IPS-18c (cell line): ENCODE results near the gene NXN.
"Not testable (repeated sequence)": the region's sequence is repeated elsewhere in the genome, so short reads cannot be mapped to it uniquely, and the experiment has no call there.

Experiments
- H3K4me3 ChIP-seq: 2 replicates; pipeline ENCODE4 v1.7.0; 2013; ENCODE audit warnings: low read depth, mild to moderate bottlenecking, low read length, moderate library complexity; ENCODE audit not compliant: insufficient read depth
- H3K9me3 ChIP-seq: one replicate; pipeline ENCODE4 v1.6.1; 2013; ENCODE audit warnings: mild to moderate bottlenecking, low read length, moderate library complexity; ENCODE audit not compliant: control insufficient read depth, insufficient read depth

NXN gene

DNA sequence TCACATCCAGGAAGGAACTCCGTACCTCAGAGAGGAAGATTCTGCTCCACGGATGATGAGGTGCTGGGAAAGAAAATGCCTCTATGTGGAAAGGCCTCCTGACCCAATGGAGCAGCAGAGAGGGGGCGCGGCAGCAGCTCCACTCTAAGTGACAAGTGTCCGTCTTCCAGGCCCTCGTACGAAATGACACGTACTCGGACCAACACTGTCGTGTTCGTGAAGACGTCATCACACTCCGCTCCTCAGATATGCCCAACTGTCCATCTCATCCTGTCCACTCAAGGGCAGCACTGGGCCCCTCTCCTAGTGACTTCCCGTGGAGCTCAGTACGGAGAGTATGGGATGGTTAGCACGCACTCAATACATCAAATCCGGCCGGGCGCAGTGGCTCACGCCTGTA is 165.2 kb downstream of the NXN start:
- no peak overlapping the region for H3K4me3 ChIP-seq

DNA sequence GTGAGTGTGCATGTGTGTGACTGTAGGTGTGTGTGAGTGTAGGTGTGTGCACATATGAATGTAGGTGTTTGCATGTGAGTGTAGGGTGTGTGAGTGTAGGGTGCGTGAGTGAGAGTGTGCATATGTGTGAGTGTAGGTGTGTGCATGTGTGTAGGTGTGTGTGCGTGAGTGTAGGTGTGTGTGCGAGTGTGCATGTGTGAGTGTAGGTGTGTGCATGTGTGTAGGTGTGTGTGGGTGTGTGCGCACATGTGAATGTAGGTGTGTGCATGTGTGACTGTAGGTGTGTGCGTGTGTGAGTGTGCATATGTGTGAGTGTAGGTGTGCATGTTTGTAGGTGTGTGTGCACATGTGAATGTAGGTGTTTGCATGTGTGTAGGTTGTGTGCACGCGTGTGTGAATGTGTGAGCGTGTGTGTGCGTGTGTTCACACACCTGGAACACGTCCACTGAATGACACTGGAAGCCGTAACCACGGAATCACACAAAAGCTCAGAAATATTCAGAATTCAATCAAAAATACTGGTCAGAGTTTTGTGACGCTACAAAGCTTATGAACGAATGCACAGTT is 166.9 kb downstream of the NXN start:
- H3K9me3 ChIP-seq, result no peaks in the 10 kb centered on the region
- H3K4me3 ChIP-seq, result no peak overlapping the region

More for the DNA sequence above, 165.2 kb downstream of the NXN start:
- H3K9me3 ChIP-seq, result no peaks in the 10 kb centered on the region

DNA sequence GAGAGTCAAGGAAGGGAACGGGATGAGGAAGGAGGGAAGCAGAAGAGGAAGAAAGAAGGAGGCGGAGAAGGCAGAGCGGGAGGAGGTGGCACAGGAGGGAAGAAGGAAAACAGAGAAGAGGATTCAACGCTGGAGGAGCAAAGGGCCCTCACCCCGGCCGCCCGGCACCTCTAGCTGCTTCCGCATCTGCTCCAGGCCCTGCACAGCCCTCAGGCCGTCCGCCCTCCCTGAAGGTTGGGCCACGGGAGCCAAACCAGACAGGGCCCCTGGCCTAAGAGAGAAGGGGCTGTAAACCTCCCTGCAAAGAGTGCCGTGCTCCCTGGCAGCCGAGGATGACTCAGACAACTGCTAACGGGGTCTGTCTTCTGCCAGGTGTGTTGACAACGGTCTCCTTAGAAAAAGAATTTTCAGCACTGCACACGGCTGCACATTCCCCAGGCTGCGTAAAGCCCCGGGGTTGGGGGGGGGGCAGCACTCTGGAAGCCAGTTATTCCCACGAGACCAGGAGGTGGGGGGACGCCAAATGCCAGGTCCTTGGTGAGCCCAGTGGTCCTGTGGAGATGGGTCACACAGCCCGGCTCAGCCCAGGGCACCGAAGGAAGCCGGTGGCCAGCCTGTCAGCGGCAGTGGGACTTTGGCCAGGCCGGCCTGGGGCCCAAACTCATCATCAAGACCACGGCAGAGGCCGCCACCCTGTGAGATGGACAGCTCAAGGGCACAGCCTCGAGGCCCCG is 168.4 kb downstream of the NXN start:
- no peak overlapping the region for H3K4me3 ChIP-seq

DNA sequence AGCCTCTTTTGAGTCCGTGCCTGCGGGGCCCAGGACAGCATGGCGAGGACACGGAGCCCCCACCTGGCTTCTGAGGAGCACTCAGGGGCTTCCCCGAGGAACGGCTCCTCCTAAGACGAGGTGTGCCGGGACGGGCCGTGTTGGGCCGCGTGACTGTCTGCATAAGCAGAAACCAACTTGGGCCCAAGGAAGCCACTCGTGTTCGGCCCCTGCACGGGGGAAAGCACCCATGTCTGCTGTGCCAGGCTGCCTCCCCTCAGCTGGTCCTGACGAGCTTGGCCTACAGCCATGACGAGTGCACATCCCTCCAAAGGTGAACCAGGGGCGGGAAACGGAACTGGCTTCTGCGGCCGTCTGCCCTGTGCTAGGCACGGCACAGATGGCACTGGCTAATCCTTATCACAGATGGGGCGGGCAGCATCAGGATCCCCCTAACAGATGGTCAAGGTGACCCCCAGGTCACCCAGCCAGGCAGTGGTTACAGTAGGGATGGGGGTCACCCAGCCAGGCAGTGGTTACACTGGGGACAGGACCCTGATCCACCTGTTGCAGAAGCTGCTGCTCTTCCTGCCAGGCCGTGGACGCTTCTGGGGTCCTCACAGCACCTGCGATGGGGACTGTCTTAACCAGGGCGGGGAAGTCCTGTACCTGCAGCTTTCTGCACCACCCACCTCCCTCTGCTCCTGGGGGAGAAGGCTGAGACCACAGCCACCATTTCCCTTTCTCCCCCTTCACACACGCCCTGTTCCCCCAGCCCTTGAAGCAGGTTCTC is 171.9 kb downstream of the NXN start:
- H3K4me3 ChIP-seq, result no peak overlapping the region
- no peaks in the 10 kb centered on the region for H3K9me3 ChIP-seq

More for the DNA sequence above, 168.4 kb downstream of the NXN start:
- no peaks in the 10 kb centered on the region for H3K9me3 ChIP-seq

DNA sequence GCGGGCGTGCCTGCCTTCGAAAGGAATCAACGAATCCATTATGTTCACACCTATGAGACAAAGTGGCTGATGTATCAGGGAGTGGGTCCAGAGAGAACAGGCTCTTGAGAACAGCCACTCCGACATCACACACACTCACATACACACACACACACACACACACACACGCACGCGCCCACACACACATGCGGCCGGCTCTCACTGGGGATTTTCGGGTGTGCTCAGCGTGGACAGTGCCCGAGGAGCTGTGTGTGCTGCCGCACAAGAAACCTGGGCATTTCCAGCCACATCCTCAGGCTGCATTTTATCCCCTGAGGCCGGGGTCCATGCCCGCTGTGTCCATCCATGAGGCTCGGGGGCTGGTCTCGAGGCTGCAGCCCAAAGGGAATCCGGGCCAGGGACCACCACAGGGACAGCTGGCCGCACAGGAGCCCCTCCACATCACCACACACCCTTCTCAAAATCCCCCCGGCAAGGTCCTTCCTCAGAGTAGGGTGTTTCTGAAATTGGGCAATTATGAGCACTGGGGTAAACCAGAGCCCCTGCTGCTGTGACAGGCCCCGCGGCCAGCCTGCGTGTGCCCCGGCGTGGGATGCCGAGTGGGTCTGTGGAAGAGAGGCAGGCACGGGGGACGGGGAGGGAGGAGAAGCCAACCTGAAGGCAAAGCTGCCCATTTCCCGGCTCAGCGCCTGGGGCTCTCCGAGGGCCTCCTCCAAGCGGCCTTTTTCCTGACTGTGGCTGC is 172.6 kb downstream of the NXN start:
- Histone ChIP-seq H3K4me3 (no peak overlapping the region), H3K9me3 (no peaks in the 10 kb centered on the region)

DNA sequence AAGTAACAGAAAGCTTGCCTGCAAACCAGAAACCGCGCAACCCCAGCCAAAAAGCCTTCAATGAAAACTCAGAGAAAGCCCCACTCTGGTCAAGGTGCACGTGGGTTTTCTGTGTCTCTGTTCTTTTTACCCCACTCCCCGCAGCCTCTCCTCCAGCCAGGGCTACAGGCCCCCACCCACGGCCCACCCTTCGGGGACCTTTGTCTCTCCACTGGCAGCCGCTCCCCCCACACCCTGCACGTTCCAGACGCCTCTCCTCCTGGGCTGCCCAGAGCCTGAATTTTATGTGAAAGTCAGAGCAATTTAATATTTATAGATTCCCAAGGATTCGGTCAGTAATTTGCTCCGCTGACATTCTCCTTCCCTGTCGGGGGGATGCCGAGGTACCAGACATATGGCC is 173.2 kb downstream of the NXN start:
- Histone ChIP-seq H3K4me3 (no peak overlapping the region), H3K9me3 (no peaks in the 10 kb centered on the region)

DNA sequence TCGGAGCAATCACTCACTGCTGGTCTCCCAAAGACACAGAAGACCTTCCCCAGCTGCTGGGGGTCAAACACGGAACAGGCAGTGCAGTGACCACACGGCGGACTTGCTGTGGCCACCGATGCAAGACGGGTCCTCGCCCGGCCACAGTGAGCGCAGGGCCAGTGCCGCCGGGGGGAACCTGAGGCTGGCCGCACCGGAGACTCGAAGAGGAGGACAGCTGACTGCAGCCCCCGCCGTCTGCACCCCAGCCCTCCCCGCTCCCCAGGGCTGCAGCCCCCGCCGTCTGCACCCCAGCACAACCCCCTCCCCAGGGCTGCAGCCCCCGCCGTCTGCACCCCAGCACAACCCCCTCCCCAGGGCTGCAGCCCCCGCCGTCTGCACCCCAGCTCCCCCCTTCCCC is 173.7 kb downstream of the NXN start:
- H3K9me3 ChIP-seq, H3K4me3 ChIP-seq: not testable (repeated sequence)

DNA sequence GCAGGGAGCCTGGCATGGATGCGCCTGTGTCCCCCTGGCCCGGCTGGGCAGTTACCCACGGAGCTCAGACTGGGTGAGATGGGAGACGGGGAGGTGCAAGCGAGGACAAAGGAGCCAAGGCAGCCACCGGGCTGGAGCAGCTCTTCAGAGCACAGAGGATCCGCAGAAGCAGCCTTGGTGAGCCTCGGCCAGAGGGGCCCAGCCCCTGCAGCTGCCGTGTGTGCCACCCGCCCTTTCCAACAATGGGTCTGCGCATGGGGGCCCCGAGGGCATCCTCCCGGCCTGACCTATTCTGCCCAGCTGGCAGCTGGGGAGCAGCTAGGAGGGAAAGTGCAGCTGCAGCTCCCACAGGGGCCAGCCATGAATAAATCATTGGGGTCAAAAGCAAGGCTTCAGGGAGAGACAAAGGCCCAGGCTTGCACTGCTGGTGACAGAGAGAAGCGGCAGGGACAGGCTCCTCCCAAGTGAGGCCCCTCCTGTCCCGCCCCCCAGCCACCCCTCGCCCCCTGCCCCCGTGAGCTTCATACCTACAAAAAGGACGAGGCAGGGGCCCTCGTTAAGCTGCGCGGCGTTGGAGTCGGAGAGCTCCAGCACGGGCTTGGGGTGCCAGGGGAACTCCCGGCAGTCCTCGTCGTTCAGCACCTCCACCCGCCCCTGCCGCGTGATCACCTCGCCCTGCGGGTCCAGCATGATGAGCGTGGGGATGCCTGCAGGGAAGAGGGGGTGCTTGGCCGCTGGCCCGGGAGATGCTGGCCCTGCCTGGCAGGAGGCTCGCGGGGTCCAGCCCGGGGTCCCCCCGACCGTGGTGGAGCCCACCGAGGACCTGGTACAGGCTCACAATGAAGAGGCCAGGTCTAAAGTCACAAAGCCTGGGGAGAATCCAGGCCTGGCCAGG is 174.8 kb downstream of the NXN start:
- peaks cover 2% of the 10 kb centered on the region for H3K9me3 ChIP-seq
- H3K4me3 ChIP-seq, result no peak overlapping the region

DNA sequence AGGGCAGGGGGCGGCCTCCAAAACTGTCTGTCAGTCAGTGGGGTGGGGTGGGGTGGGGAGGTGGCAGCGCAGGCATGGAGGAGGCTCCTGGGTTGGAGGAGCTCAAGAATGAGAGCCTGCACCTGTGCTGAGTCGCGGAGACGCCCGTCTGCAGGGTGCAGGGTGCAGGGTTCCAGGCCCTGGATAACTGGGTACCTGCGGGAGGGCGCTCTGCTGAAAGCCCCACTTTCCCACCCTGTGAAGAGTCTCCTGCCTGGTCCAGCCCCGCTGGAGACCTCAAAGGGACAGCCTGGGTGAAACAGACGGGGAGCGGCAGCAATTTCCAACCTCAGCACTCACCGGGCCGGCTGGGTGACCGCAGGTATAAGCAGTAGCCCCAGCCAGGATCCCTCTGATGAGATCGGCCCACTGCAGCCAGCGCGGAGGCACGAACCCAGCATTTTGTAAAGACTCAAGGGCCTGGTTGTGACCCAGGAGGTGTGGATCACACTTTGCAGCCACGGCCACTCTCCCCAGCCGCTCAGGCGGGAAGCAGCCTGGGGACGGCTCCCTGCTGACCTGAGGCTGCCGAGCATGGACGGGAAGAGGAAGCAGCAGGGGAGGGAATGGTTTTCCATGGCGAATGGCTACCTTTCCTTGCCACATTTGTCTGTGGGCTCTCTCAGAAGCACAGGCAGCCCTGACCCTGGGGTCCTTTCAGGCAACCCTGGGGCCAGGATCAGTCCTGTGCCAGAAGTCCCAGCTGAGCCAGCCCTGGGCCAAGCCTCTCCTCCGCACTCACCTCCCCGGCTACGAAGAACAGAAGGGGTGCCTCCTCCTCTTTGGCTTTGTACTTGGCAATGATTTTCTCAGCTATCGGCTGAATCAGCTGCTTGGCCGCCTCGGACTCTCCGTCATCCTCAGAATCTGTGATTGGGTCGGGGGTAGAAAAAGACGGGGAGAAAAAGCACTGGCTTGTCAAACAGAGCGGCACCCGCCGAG is 176.4 kb downstream of the NXN start:
- Histone ChIP-seq H3K4me3 (no peak overlapping the region), H3K9me3 (peaks cover 2% of the 10 kb centered on the region)

DNA sequence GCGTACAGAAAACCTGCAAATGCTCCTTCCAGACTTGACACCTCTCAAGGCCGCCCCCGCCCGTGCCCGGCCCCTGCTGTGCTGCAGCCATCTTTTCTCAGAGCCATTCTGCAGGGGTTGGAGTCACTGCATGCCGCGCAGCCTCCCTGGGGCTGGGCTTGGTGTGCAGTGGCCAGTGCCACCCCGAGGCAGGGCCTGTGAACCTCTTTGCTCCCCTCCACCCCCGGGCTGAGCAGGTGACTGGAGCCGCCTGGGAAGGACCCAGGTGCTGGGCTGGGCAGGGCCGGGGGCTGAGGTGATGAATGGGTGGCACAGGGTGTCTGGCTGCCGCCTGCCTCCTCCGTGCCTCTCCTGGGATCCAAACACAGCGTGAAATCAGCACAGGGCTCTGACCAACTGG is 177.1 kb downstream of the NXN start:
- peaks cover 2% of the 10 kb centered on the region for H3K9me3 ChIP-seq
- no peak overlapping the region for H3K4me3 ChIP-seq

DNA sequence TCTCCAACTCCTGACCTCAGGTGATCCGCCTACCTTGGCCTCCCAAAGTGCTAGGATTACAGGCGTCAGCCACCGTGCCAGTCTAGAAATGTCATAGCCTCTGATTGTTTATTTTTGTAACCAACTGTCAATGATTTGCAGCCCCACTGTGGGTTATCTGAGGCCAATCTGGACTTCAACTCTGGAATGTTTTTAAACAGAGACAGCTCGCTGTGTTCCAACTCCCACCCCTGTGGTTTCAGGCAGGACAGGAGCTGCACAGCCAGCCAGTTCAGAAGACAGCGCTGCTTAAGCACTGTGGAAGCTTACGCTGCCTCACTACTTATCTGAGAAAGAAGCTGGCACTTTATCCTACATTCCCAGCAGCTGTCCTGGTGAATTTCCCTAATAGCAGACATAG is 177.9 kb downstream of the NXN start:
- no peak overlapping the region for H3K4me3 ChIP-seq

DNA sequence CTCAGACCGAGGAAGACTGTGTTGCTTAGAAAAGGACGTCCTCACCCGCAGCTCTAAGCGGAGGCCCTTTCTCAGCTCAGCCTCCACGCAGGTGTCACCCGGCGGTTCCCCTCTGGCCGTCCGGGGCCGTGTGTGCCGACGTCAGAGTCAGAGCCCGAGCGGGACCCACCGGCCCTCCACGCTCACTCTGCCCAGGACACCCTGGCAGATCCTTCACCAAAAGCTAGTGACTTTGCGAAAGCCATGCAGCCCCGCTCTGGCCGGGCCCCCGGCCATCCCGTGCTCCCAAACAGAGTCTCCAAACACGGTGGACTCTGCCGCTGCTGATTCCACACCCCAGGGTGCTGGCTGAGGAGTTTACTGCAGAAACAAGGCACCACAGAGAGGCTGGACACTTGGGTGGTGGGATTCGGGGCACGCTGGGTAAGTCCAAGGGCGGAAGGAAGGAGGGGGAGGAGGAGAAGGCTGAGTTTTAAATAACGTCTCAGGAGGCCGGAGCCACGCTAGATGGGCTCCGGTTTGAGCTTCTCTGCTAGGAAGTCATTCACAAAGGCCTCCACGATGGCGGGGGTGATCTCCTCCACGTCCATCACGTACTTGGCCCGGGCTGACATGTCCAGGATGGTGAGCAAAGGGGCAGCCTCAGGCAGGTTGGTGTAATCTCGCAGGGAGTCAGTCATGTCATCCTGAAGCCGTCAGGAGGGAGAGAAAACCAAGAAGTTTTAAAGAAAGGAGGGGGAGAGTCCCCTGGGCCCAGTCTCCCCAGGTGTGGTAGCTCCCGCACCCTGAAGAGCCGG is 178.9 kb downstream of the NXN start:
- no peak overlapping the region for H3K4me3 ChIP-seq
- peaks cover 2% of the 10 kb centered on the region for H3K9me3 ChIP-seq

More for the DNA sequence above, 177.9 kb downstream of the NXN start:
- peaks cover 2% of the 10 kb centered on the region for H3K9me3 ChIP-seq

DNA sequence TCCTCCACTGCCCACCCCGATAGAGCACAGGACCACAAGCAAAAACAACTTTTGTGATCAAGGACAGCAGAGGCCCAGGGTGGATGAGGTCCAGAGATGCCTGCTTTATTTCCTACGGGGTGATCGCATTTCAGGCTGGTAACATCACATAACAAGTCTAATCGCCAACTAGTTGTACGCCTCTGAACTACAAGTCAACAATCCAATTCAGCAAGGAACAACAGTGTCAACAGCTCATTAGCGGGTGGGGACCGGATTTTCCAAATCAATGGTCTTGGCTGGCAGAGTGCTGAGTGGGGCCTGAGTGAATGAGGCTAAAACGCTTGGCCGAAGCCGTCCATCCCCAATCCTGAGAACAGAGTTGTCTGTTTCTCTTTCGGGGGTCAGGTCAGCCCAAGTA is 180.3 kb downstream of the NXN start:
- H3K4me3 ChIP-seq, result no peak overlapping the region
- H3K9me3 ChIP-seq, result peaks cover 2% of the 10 kb centered on the region

DNA sequence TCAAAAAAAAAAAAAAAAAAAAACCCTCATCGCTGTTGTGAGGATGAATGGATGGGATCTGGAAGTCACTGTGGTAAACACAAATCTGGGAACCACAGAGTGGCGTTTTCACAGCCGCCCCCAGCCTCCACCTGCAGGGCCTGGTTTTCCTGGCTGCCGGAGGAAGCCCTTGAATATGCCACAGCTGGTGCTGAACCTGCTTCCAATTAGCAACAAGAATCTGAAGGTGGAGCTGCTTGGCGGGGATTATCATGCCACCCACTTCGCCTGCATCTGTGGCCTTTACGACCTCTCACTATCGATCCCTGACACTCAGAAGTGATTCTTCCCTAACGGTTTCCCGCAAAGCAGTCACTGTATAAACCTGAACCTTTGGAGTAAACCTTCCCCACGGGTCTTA is 181.3 kb downstream of the NXN start:
- Histone ChIP-seq H3K4me3 (no peak overlapping the region), H3K9me3 (peaks cover 2% of the 10 kb centered on the region)

DNA sequence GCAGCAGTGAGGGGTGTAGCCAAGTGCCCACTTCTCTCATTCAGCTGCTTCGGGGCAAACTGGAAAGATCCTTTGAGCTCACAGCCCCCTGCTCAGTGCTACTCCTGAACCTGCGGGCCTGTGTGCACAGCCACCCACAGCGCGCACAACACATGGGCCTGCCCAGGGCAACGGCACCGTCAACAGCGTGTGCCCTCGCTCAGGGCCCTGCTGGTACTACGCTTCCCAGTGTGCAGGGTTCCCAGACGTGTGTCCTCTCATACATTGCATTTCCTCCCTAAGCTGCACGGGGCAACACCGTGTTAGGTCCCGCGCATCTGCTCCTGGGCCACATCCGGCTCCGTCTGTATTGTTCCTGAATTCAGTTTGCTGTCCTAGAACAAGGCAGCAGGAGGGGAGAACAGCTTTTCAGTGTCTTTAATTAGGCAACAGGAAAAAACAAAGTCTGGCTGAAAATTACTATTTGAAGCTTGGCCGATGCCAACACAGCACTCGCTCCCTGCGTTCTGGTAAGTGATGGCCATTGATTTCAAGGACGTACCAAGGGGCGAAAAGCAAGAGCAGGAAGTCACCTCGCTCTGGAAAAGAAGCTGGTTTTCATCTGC is 182.2 kb downstream of the NXN start:
- H3K9me3 ChIP-seq, result peaks cover 2% of the 10 kb centered on the region

More for the DNA sequence above, 182.2 kb downstream of the NXN start:
- no peak overlapping the region for H3K4me3 ChIP-seq
